Uterus (tissue), 4 donors: Measurements from ENCODE around the gene RAD9B. TPM values are rescaled to one million over a fixed set of nuclear protein-coding genes. Genes with fewer than 3 reads are reported as not detected.
A peak's percentile ranks its signal among the peaks of the same experiment; 100 is the strongest.

ENCODE experiments used
- DNase-seq, 2 donors: peaks; one replicate each; pipeline ENCODE4 v3.0.0-alpha.2; 2019 to 2020
- H3K27ac ChIP-seq, 2 donors: fragments of 200-600 bp; sonication (generic); 1 replicate in 1 of 2; 2 replicates in 1 of 2; pipeline ENCODE4 v1.5.1; 2016 to 2018
- H3K27me3 ChIP-seq, 2 donors: fragments of 200-600 bp; sonication (generic); one replicate each; pipeline ENCODE4 v1.5.1; 2018 to 2019; ENCODE audit warnings: control low read depth in 1 of 2
- H3K36me3 ChIP-seq, 2 donors: fragments of 200-600 bp; sonication (generic); one replicate each; pipeline ENCODE4 v1.5.1; 2019; ENCODE audit warnings: control low read depth in 1 of 2
- H3K4me1 ChIP-seq, 2 donors: fragments of 200-600 bp; sonication (generic); one replicate each; pipeline ENCODE4 v1.5.1; 2018 to 2019; ENCODE audit warnings: control low read depth in 1 of 2
- H3K4me3 ChIP-seq, 2 donors: fragments of 200-600 bp; sonication (generic); 1 replicate in 1 of 2; 2 replicates in 1 of 2; pipeline ENCODE4 v1.5.1; 2018 to 2019; ENCODE audit warnings: mild to moderate bottlenecking in 1 of 2
- H3K9me3 ChIP-seq, 2 donors: fragments of 200-600 bp; sonication (generic); one replicate each; pipeline ENCODE4 v1.5.1; 2019; ENCODE audit warnings: control low read depth in 1 of 2
- CTCF ChIP-seq, 4 experiments: fragments of 200-600 bp in 2 of 4; fragments of 450-650 bp in 2 of 4; sonication (generic) in 2 of 4; IDR thresholded peaks; one replicate each; pipeline ENCODE4 v1.5.1; 2016 to 2019; ENCODE audit warnings: antibody characterized with exemption in 4 of 4, mild to moderate bottlenecking in 2 of 4, moderate library complexity in 1 of 4
- POLR2A ChIP-seq, 2 donors: fragments of 450-650 bp; IDR thresholded peaks; one replicate each; pipeline ENCODE4 v1.6.1; 2016; ENCODE audit warnings: antibody characterized with exemption in 2 of 2, mild to moderate bottlenecking in 1 of 2, moderate library complexity in 1 of 2
- intact Hi-C: fragments of 100-400 bp; cut with DNase I; formaldehyde crosslinking; loops from one replicate; pipeline ENCODE4 v1.15.1; 2023; ENCODE audit warnings: low total_unique reads
- total RNA-seq, 4 donors: library from RNA; depleted of rRNA in 3 of 4; stranded (reverse); fragments of >200 nt in 3 of 4; gene quantifications; one replicate each; pipeline versions ENCODE4 v1.1.0 to v1.2.4, GENCODE V29; 2014 to 2023
- donor health status: DM: yes; HTN: yes; CAD: no.

RAD9B gene
- total RNA-seq, 4 donors from 2014 or later: 0.88 to 8.4 (median 1.2) TPM; not detected in 1

- Histone ChIP-seq H3K4me1 (no peaks in the 10 kb centered on the region), H3K27me3 (no peaks in the 10 kb centered on the region), H3K36me3 (no peaks in the 10 kb centered on the region), H3K9me3 (no peaks in the 10 kb centered on the region), H3K27ac (no peak overlapping the region), H3K4me3 (no peak overlapping the region)
- DNase-seq: no peak
- TF ChIP-seq POLR2A (IDR thresholded peaks at IDR 0.05) (no peak), CTCF (IDR thresholded peaks at IDR 0.05) (no peak)
- intact Hi-C loops: no loop called here
Measured at GRCh38 chr12:110530511-110530910, 28.4 kb downstream of the RAD9B start.

DNA sequence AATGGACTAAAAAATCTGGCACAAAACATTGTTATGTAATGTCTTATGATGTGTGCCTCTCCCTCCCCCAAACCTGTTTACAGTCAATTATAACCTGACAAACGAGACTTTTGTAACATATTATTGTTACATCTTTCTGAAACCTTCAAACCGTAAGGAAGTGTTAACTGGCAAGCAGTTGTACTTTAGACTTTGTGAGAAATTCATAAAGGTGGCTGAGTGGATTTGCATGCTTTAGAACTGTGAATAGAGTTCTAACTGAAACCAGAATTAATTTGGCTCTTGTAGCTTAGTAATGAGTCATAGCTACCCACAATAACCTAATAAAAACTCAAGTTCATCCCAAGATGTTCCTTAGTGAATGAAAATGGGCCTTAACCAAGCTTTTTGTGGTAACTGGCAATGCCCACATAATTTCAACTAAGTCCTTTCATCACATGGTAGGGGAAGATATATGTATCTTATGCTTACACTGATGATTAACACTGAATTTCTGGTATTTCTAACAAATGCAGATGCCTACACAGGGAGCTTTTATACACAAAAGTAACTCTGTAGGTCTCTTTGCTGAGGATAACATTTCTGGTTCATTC, 29.7 kb downstream of the RAD9B start:
- H3K27ac ChIP-seq: peak overlapping the region; percentile 40 to 51
- no peak overlapping the region for H3K4me3 ChIP-seq
- H3K27me3 ChIP-seq: no peaks in the 10 kb centered on the region
- intact Hi-C loops: no loop called here
- TF ChIP-seq POLR2A (IDR thresholded peaks at IDR 0.05) (no peak), CTCF (IDR thresholded peaks at IDR 0.05) (no peak)
- H3K36me3 ChIP-seq: no peaks in the 10 kb centered on the region
- no peaks in the 10 kb centered on the region for H3K4me1 ChIP-seq
- no peak for DNase-seq
- no peaks in the 10 kb centered on the region for H3K9me3 ChIP-seq

- TF ChIP-seq CTCF (IDR thresholded peaks at IDR 0.05): no peak
- no peak for TF ChIP-seq POLR2A (IDR thresholded peaks at IDR 0.05)
- H3K9me3 ChIP-seq: no peaks in the 10 kb centered on the region
- no peaks in the 10 kb centered on the region for H3K4me1 ChIP-seq
- no peak for DNase-seq
- H3K4me3 ChIP-seq: no peak overlapping the region
- H3K36me3 ChIP-seq: no peaks in the 10 kb centered on the region
- intact Hi-C loops: no loop called here
- H3K27ac ChIP-seq: no peak overlapping the region
- H3K27me3 ChIP-seq: no peaks in the 10 kb centered on the region
Measured at GRCh38 chr12:110532644-110533043, 30.5 kb downstream of the RAD9B start.

- Histone ChIP-seq H3K4me3 (no peak overlapping the region), H3K27ac (no peak overlapping the region), H3K4me1 (no peaks in the 10 kb centered on the region)
Measured at GRCh38 chr12:110533607-110534006, 31.5 kb downstream of the RAD9B start.

DNA sequence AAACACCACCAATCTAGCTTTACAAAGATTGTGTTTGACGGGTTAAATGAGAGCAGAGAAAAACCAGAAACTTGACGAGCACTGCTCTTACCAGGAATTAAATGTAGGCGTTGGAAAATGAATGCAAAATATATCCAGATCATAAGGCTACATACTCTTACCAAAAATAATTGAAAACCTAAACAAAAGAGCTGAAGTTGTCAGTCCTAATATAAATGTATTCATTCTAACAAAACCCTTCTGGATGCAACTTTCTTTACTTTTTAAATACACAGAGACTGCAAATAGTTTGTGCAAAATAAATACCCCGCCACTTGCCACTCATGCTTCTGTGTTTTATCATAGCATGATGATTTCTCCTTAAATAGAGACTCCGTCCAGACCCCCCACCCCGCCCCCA, 32.7 kb downstream of the RAD9B start:
- Histone ChIP-seq H3K4me3 (no peak overlapping the region), H3K27me3 (no peaks in the 10 kb centered on the region), H3K4me1 (no peaks in the 10 kb centered on the region), H3K9me3 (no peaks in the 10 kb centered on the region), H3K36me3 (no peaks in the 10 kb centered on the region), H3K27ac (no peak overlapping the region)
- intact Hi-C loops: no loop called here
- TF ChIP-seq CTCF (IDR thresholded peaks at IDR 0.05): no peak
- no peak for TF ChIP-seq POLR2A (IDR thresholded peaks at IDR 0.05)
- no peak for DNase-seq

More at GRCh38 chr12:110533607-110534006, 31.5 kb downstream of the RAD9B start:
- intact Hi-C loops: no loop called here
- H3K9me3 ChIP-seq: no peaks in the 10 kb centered on the region
- no peaks in the 10 kb centered on the region for H3K36me3 ChIP-seq
- H3K27me3 ChIP-seq: no peaks in the 10 kb centered on the region
- TF ChIP-seq CTCF (IDR thresholded peaks at IDR 0.05): no peak
- TF ChIP-seq POLR2A (IDR thresholded peaks at IDR 0.05): no peak
- DNase-seq: no peak
